OCI-LY7 (cell line): ENCODE measurements around the gene AICDA. TPM values are rescaled to one million over a fixed set of nuclear protein-coding genes. Genes with fewer than 3 reads are reported as not detected.
A peak's percentile ranks its signal among the peaks of the same experiment; 100 is the strongest.

Source experiments
- BruUV-seq: library from RNA; stranded (reverse); fragments of 400-500 nt; replicated peaks from 2 replicates; lab custom pipeline; 2021; lab: Mats Ljungman, UMichigan
- CTCF ChIA-PET: fragments of 300-600 bp; sonication (Branson Sonifier 250); formaldehyde crosslinking; loops from one replicate; lab custom pipeline; 2022; ENCODE audit warnings: antibody characterized with exemption; ENCODE audit not compliant: unreplicated experiment; lab: Charles Lee
- POLR2A ChIA-PET: fragments of 300-600 bp; sonication (Branson Sonifier 250); formaldehyde crosslinking; loops from one replicate; lab custom pipeline; 2022; ENCODE audit warnings: antibody characterized with exemption; lab: Charles Lee
- DNase-seq: peaks from one replicate; pipeline ENCODE4 v3.0.0-alpha.2; 2015; ENCODE audit warnings: low spot score
- H2AFZ ChIP-seq: fragments of 200-600 bp; sonication (generic), shearing (Covaris generic); 2 replicates; pipeline ENCODE4 v1.6.1; 2014; ENCODE audit warnings: mild to moderate bottlenecking, antibody characterized with exemption, low read length, moderate library complexity
- H3K27ac ChIP-seq: fragments of 200-600 bp; sonication (generic); 2 replicates; pipeline ENCODE4 v1.5.1; 2014; ENCODE audit warnings: mixed run types, low read depth, mild to moderate bottlenecking, moderate library complexity, low read length, inconsistent platforms; ENCODE audit not compliant: poor library complexity, severe bottlenecking
- H3K36me3 ChIP-seq: fragments of 200-600 bp; sonication (generic); 2 replicates; pipeline ENCODE4 v1.6.1; 2014; ENCODE audit warnings: mild to moderate bottlenecking, antibody characterized with exemption, low read length, moderate library complexity, mixed read lengths; ENCODE audit not compliant: insufficient read depth
- H3K4me1 ChIP-seq: fragments of 200-600 bp; sonication (generic); 2 replicates; pipeline ENCODE4 v1.5.1; 2014; ENCODE audit warnings: mild to moderate bottlenecking, low read length; ENCODE audit not compliant: insufficient read depth, poor library complexity, severe bottlenecking
- H3K4me2 ChIP-seq: fragments of 200-600 bp; sonication (generic); 2 replicates; pipeline ENCODE4 v1.6.1; 2014; ENCODE audit warnings: mild to moderate bottlenecking, low read length
- H3K4me3 ChIP-seq: fragments of 200-600 bp; sonication (generic); 2 replicates; pipeline ENCODE4 v1.5.1; 2014; ENCODE audit warnings: mild to moderate bottlenecking, low read depth, low read length; ENCODE audit not compliant: poor library complexity, severe bottlenecking
- H3K79me2 ChIP-seq: fragments of 200-600 bp; sonication (generic); 2 replicates; pipeline ENCODE4 v1.6.1; 2016; ENCODE audit warnings: low read depth, mild to moderate bottlenecking, low read length, moderate library complexity, mixed read lengths; ENCODE audit not compliant: insufficient read depth
- H3K9me2 ChIP-seq: fragments of 200-600 bp; sonication (generic); 2 replicates; pipeline ENCODE4 v1.6.1; 2016; ENCODE audit warnings: mild to moderate bottlenecking, low read length, mixed read lengths; ENCODE audit not compliant: insufficient read depth
- H3K9me3 ChIP-seq: fragments of 200-600 bp; sonication (generic); 2 replicates; pipeline ENCODE4 v1.6.1; 2014; ENCODE audit warnings: mild to moderate bottlenecking, mixed run types, low read length, mixed read lengths
- H4K20me1 ChIP-seq: fragments of 200-600 bp; sonication (generic); 2 replicates; pipeline ENCODE4 v1.6.1; 2014; ENCODE audit warnings: mild to moderate bottlenecking, antibody characterized with exemption, low read length, moderate library complexity, mixed read lengths; ENCODE audit not compliant: insufficient read depth
- CTCF ChIP-seq: fragments of 200-600 bp; sonication (generic); conservative IDR thresholded peaks from 2 replicates; pipeline ENCODE4 v1.5.1; 2014; ENCODE audit warnings: mild to moderate bottlenecking, antibody characterized with exemption, low read length, moderate library complexity, mixed read lengths
- EZH2phosphoT487 ChIP-seq: fragments of 200-600 bp; sonication (generic); IDR thresholded peaks from 2 replicates; pipeline ENCODE4 v1.6.1; 2018; ENCODE audit warnings: low read depth, borderline replicate concordance, mild to moderate bottlenecking, mixed run types, antibody characterized with exemption, low read length, moderate library complexity, mixed read lengths
- intact Hi-C: fragments of 100-400 bp; cut with micrococcal nuclease; formaldehyde crosslinking; loops from one replicate; pipeline ENCODE4 v1.10.0; 2022; ENCODE audit not compliant: unreplicated experiment
- total RNA-seq, 2 experiments: library from RNA; depleted of rRNA in 1 of 2; stranded (reverse); fragments of >200 nt in 1 of 2; shearing (Covaris generic) in 1 of 2; gene quantifications; 2 replicates each; pipeline ENCODE4 v1.2.3, GENCODE V29; 2014 to 2022

AICDA gene
- total RNA-seq, 2 experiments from 2014 or later: 32.4 to 38.5 TPM

GRCh38 chr12:8603856-8604255 is 8.8 kb downstream of the AICDA start:
- H2AFZ ChIP-seq: no peak overlapping the region
- no peaks in the 10 kb centered on the region for H3K9me3 ChIP-seq
- DNase-seq: no peak
- no TSS peak for BruUV-seq
- no peak overlapping the region for H3K27ac ChIP-seq
- H3K4me3 ChIP-seq: no peak overlapping the region
- no peak for TF ChIP-seq EZH2phosphoT487
- TF ChIP-seq CTCF: peak; percentile 63
- H3K36me3 ChIP-seq: peaks cover 52% of the 10 kb centered on the region
- H3K79me2 ChIP-seq: peaks cover 15% of the 10 kb centered on the region; the same call in 1 of the 2 replicates
- H3K4me1 ChIP-seq: peaks cover 16% of the 10 kb centered on the region
- CTCF ChIA-PET: no interaction called here
- intact Hi-C loops: loop anchor here (2.0 kb wide), 1 partner anchor 77 kb away; no protein-coding TSS in a partner anchor
- no peaks in the 10 kb centered on the region for H4K20me1 ChIP-seq
- no peaks in the 10 kb centered on the region for H3K9me2 ChIP-seq
- no peak overlapping the region for H3K4me2 ChIP-seq
- POLR2A ChIA-PET: interaction anchor here (1.0 kb wide), 1 partner anchor 10 kb away, joined by 6 read pairs; no protein-coding TSS in a partner anchor

- Histone ChIP-seq H3K27ac (no peak overlapping the region), H3K36me3 (peaks cover 49% of the 10 kb centered on the region), H3K9me3 (no peaks in the 10 kb centered on the region), H3K4me3 (no peak overlapping the region), H2AFZ (no peak overlapping the region), H3K9me2 (no peaks in the 10 kb centered on the region), H3K4me2 (no peak overlapping the region), H3K79me2 (peaks cover 9% of the 10 kb centered on the region; the same call in 1 of the 2 replicates), H3K4me1 (peaks cover 11% of the 10 kb centered on the region), H4K20me1 (no peaks in the 10 kb centered on the region)
- TF ChIP-seq EZH2phosphoT487 (no peak), CTCF (no peak)
- POLR2A ChIA-PET: interaction anchor here (0.6 to 3.7 kb wide), 2 partner anchors 8 to 1484 kb away, joined by 5 to 21 read pairs; partner anchors contain the start of gene AICDA
- TSS peak; percentile 62 for BruUV-seq
- CTCF ChIA-PET: no interaction called here
- no peak for DNase-seq
- intact Hi-C loops: no loop called here
Observed at GRCh38 chr12:8603286-8603685, 9.4 kb downstream of the AICDA start.

GRCh38 chr12:8596561-8596960 is 16.1 kb downstream of the AICDA start:
- DNase-seq: no peak
- H3K4me2 ChIP-seq: no peak overlapping the region
- H3K4me3 ChIP-seq: no peak overlapping the region
- POLR2A ChIA-PET: interaction anchor here (0.6 to 1.5 kb wide), 5 partner anchors 19 to 62 kb away, joined by 3 to 4 read pairs (median 3); no protein-coding TSS in a partner anchor
- no peaks in the 10 kb centered on the region for H3K9me3 ChIP-seq
- no peaks in the 10 kb centered on the region for H3K9me2 ChIP-seq
- H4K20me1 ChIP-seq: no peaks in the 10 kb centered on the region
- peaks cover 4% of the 10 kb centered on the region for H3K4me1 ChIP-seq
- TF ChIP-seq CTCF (no peak), EZH2phosphoT487 (no peak)
- no peaks in the 10 kb centered on the region; the same call in 1 of the 2 replicates for H3K36me3 ChIP-seq
- H3K27ac ChIP-seq: no peak overlapping the region
- H3K79me2 ChIP-seq: no peaks in the 10 kb centered on the region
- CTCF ChIA-PET: no interaction called here
- BruUV-seq: no TSS peak
- no peak overlapping the region for H2AFZ ChIP-seq
- intact Hi-C loops: no loop called here
